ENCODE measurements around the gene VWA7.

DNA sequence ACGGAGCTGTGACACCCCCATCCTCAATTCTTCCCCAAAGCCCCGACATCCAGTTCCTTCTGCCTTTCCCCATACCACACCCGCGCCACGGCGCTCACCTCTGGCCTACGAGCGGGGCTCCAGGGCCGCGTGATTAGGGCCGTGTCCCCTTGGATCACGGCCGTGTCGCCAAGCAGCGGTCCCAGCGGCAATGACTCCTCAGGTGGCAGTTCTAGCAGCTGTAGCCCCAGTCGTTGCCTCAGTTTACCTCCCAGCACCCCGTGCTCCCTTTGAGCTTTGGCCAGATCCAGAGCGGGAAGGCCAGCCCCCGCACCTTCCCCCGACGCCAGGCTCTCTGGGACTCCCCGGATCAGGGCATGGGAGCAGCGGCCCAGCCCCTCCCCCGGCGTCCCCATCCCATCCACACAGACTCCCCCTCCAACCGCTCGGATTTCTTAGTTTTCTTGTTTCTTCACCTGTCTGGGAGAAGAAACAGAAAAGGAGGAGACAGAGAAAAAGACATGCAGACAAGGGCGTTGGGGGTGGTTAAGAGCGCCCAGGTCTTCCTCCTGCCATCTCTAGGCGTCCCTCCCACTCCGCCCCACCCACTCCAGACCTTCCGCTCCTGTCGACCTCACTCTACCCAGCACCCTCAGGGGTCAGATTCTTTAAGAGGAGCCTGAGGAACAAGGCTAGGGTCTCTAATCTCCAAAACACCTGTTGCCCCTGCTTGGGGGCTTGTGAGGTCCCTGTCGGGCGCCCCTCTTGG lies 48.2 kb downstream of the VWA7 start, which contains the start of gene DDAH2:
- no peak; the same call in 2 of the 3 replicates for TF ChIP-seq CTCF (IDR thresholded peaks at IDR 0.05)
- no peak for TF ChIP-seq POLR2A (IDR thresholded peaks at IDR 0.05; ENCODE audit: low read length)
- TF ChIP-seq BHLHE40 (IDR thresholded peaks at IDR 0.05; ENCODE audit: low read depth, low read length) = no peak
- TF ChIP-seq PBX3 (IDR thresholded peaks at IDR 0.05) = no peak
- TF ChIP-seq, protein P1, sequence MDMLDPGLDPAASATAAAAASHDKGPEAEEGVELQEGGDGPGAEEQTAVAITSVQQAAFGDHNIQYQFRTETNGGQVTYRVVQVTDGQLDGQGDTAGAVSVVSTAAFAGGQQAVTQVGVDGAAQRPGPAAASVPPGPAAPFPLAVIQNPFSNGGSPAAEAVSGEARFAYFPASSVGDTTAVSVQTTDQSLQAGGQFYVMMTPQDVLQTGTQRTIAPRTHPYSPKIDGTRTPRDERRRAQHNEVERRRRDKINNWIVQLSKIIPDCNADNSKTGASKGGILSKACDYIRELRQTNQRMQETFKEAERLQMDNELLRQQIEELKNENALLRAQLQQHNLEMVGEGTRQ (IDR thresholded peaks at IDR 0.05) = no peak
- no peak for TF ChIP-seq EP300 (IDR thresholded peaks at IDR 0.05)
- no peak for TF ChIP-seq JUN (IDR thresholded peaks at IDR 0.05)
- no peak for TF ChIP-seq CEBPB (IDR thresholded peaks at IDR 0.05)
- TF ChIP-seq RFX5 (IDR thresholded peaks at IDR 0.05) = no peak
- TF ChIP-seq HMGXB4 (CRISPR knock-in tag; IDR thresholded peaks at IDR 0.05; ENCODE audit: borderline replicate concordance) = no peak
- TF ChIP-seq SMC3 (IDR thresholded peaks at IDR 0.05) = no peak
